Inflammatory macrophage treated with lipopolysaccharide for 1 hour (primary cell): ENCODE results near the gene ALLC.
"Not testable (repeated sequence)": the region's sequence is repeated elsewhere in the genome, so short reads cannot be mapped to it uniquely, and the experiment has no call there.

ENCODE experiments used
- DNase-seq, 2 donors: peaks; one replicate each; pipeline ENCODE4 v3.0.0-alpha.2; 2020 to 2022

Gene ALLC

DNA sequence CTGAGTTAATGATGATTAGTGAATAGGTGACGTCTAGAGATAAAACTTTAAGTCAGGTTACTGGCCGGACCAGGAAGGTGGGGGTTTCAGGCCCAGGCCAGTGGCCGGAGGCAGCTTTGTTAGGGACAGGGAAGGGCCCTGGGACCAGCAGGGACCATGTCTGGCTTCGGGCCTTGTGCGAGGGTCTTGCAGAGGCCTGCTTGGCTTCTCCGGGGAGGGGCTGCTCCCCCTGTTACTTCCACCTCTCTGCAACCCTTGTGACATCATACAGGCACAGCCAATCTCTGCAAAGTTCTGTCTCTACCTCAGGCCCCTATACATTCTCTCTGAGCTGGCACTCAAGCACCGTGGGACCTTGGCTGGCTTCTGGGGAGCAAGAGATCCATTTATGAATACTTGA lies at the start of gene ALLC:
ALLC (plus strand) TSS at position 320 of the 400 bp plus-strand sequence. CDS start 12,958 bp downstream, outside the sequence.
- DNase-seq = no peak

DNA sequence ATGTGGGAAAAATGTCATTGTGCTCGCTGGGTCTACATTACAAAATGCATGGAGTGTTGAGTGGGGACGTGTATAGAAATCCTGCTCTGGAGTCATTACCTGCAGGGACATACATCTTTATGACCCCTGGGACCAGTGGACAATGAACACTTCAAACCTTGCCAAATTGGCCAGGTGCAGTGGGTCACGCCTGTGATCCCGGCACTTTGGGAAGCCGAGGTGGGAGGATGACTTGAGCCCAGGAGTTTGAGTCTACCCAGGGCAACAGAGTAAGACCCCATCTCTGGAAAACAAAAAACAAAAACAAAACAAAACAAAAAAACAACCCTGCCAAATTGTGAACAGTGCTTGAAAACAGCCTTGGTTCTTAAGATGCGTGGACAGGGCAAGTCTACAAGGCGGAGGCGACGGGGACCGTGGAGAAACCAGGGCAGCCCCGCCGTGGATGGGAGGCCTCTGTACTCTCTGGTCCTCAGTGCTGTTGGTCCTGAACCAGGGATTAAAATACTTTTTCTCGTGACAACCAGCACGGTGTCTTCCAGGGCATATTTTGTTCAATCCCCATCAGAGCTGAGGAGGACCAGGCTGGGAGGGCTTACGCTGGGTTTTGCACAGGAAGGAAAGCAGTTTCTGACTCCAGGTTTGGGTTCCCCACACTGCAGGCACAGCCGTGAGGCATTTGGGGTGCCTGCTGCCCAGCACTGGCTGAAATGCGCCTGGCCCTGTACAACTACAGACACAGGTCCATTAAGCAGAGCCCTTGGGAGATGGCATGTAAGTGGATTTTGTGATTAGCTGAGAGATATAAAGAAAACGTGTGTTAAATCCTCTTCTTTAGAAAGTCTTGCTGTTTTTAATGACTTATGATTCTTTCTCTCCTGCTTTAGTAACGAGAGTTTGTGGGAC lies 49.4 kb upstream of the ALLC start:
- DNase-seq = no peak

DNA sequence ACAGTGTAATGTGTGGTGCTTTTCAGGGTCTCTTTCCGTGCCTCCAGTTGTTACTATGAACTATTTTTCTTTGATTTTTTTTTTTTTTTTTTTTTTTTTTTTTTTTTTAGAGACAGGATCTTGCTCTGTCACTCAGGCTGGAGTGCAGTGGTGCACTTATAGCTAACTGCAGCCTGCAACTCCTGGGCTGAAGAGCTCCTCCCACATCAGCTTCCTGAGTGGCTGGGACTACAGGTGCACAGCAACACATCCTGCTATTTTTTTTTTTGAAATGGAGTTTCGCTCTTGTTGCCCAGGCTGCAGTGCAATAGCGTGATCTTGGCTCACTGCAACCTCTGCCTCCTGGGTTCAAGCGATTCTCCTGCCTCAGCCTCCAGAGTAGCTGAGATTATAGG lies 48.7 kb upstream of the ALLC start:
- DNase-seq = not testable (repeated sequence)

DNA sequence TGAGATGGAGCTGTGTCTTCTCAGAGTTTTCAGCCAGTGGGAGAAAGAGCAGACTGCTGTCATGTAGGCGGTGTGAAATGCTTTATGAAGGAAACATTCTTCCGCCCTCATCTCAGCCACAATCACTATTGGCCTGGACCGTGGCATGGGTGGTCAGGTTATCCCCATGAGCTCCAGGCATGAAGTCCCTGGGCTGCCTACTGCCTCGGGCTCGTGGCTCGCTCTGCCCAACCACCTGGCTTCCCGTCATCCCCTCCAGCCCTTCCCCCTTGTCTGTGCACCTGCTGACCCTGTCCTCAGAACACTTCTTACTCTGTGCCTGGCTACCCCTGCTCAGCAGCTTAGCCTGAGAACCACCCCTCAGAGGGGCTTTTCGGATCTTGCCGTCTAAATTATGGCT lies 47.6 kb upstream of the ALLC start:
- DNase-seq = no peak

DNA sequence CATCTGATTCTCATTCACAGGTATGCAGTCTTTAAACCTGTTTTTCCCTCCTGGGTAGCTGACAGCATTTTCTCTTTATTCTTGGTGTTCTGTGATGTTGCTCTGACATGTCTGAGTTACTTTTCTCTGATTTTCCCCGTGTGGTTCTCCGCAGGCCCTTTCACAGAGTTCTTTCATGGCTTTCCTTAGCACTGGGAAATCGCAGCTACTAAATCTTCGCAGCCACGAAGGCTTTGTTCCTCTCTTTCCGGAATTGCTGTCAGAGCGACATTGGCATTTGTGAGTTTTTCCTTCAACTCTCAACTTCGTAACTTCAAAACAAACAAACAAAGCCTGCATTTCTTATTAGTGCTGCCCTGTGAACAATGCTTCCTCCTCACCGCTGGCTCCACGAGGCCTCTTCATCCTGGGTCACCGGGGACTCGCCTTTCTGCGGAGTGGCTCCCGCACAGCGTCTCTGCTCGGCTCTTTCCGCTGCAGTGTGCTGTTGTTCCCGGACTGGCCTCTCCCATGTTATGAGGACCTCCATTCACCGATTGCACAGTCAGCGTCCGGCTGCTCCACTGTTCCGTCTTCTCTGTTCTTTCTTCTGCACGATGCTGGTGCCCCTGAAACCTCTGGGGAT lies 47.0 kb upstream of the ALLC start:
- no peak for DNase-seq

DNA sequence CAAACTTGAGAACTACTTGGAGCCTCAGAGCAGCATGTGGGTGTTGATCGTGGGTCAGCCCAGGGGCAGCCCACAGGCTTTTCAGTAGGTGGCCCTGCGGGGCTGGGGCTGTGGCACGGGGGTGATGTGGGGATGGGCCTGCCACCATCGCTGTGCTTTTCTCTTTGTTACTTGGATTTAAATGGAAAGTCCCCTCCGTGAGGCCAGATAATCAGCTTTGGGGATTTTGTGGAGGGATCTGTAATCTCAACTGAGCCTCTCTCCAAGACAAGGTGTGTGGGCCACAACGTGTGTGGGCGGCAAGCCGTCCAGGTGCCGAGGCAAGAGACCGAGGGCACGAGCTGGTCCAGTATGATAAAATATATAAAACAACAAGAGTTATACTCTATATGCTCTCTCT lies 46.4 kb upstream of the ALLC start:
- no peak for DNase-seq

DNA sequence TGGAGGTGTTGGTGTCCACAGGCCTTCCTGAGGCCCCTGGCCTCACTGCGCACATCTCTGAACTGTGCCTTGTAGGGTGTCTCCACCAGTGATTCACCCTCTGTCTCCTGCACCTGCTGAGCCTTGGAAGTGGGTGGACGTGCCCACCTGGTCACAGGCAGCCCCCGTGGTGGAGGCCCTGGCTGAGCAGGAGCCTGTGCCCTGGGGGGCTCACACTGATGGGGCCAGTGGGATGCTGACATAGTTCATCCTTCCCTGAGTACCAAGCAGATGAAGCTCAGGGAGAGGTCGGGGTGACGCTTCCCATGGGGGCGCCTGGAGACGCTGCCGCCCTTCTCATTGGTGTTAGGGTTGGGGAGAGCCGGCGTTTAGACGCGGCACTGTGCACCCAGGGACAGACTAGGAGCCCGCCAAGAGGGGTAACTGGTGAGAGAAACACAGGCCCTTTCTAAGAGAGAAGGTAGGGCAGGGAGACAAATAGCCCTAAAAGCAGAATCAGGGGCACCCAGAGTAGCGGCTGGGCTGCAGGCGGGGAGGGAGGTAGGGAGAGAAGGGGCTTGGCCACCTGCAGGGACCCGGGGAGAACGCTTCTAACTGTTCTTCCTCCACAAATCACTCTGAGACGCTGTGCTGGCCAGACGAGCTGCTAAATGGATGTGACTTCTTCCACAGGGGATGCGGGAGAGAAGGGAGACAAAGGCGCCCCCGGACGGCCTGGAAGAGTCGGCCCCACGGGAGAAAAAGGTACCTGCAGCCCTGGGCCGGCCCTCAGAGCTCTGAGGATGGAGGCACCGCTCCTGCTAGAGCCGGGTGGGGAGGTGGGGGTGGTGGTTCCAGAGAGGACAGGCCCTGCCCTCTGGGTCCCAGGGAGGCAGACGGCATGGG lies 45.1 kb upstream of the ALLC start:
- no peak for DNase-seq

DNA sequence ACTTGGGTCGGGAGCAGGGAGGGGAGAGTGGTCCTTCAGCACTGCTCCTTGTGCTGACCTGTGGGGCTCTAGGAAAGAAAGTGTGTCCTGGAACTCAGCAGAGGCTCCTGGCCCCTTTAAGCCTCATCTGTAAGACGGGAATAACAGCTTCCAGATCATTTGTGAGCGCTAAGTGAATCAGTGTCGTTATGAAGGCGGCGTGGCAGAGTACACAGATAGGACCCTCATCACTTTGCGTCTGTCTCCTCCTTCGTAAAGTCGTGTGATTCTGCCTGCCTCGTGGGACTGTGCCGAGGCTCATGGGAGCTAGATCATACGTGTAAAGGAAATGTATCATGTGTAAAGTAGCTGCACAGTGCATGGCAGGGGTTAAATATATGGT lies 44.5 kb upstream of the ALLC start:
- DNase-seq = no peak

DNA sequence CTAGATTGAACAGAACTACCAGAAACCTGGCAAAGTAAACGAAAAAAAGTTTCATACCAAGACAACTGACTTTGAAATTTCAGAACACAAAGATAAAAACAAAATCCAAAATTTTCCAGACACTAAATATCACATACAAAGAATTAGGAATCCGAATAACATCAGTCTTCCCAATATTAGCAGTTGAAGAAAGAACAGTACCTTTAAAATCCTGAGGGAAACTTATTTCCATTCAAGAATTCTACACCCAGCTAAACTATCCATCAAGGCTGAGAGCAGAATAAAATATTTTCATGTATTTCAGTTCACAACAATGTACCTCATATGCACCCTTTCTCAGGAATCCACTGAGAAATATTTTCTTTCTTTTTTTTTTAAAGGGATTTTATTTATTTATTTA lies 43.3 kb upstream of the ALLC start:
- DNase-seq = not testable (repeated sequence)

DNA sequence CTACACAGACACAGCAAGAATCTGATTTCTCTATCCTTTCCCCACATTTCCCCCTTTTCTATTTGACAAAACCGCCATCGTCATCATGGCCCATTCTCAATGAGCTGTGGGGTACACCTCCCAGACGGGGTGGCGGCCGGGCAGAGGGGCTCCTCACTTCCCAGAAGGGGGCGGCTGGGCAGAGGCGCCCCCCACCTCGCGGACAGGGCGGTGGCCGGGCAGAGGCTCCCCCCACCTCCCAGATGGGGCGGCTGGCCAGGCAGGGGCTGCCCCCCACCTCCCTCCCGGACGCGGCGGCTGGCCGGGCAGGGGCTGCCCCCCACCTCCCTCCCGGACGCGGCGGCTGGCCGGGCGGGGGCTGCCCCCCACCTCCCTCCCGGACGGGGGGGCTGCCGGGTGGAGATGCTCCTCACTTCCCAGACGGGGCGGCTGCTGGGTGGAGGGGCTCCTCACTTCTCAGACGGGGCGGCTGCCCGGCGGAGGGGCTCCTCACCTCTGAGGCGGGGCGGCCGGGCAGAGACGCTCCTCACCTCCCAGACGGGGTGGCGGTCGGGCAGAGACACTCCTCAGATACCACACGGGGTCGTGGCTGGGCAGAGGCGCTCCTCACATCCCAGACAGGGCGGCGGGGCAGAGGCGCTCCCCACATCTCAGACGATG lies 42.3 kb upstream of the ALLC start:
- DNase-seq = not testable (repeated sequence)

DNA sequence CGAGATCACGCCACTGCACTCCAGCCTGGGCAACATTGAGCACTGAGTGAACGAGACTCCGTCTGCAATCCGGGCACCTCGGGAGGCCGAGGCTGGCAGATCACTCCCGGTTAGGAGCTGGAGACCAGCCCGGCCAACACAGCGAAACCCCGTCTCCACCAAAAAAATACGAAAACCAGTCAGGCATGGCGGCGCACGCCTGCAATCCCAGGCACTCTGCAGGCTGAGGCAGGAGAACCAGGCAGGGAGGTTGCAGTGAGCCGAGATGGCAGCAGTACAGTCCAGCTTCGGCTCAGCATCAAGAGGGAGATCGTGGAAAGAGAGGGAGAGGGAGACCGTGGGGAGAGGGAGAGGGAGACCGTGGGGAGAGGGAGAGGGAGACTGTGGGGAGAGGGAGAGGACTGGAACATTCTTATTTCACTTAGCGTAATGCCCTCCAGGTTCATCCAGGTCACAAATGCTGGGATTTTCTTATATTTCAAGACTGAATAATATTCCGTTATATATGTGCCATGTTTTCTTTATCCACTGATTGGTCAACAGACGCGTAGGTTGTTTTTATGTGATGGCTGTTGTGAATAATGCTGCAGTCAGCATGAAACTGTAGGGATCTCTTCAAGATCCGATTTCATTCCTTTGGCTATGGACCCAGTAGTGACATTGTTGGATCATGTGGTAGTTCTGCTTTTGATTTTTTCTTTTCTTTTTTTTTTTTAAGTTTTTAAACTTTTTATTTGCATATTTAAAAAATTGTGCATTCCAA lies 41.4 kb upstream of the ALLC start:
- DNase-seq = not testable (repeated sequence)

DNA sequence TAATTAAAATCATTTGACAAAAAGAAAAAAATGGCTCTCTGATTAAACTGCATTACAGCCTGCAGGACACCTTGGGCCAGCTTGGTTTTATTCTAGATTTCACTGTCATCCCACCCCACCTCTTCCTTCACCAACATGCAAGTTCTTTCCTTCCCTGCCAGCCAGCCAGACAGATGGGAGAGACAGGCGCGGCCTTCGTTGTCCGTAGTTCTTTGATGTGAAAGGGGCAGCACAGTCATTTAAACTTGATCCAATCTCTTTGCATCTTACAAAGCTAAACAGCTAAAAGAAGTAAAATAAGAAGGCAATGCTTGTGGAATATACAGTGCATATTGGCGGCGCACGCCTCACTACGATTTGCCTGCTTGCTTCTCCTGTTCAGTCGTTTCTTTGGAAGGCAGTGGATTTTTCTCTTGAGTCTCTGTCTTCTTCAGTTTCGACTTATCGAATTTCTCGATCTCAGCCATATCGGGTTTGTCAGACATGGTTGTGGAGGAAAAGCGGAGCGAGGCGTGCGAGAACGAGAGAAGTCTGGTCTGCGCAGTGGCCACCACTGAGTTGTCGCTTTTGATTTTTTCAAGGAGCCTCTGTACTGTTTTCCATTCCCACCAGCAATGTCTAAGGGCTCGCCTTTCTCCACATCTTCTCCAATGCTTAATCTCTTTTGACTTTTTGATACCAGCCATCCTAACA lies 40.7 kb upstream of the ALLC start:
- DNase-seq = no peak

DNA sequence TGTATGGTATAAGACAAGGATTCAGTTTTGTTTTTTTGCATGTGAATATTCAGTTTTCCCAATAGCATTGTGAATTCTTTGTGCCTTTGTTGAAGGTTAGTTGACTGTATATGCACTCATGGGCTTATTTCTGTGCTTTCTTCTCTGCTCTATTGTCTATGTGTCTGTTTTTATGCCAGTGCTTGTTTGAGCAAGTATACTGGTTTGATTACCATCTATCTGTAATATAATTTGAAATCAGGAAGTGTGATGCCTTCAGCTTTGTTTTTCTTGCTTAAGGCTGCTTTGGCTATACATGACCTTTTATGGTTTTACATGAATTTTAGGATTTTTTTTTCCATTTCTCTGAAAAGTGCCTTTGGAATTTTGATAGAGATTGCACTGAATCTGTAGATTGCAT lies 39.6 kb upstream of the ALLC start:
- DNase-seq = no peak

DNA sequence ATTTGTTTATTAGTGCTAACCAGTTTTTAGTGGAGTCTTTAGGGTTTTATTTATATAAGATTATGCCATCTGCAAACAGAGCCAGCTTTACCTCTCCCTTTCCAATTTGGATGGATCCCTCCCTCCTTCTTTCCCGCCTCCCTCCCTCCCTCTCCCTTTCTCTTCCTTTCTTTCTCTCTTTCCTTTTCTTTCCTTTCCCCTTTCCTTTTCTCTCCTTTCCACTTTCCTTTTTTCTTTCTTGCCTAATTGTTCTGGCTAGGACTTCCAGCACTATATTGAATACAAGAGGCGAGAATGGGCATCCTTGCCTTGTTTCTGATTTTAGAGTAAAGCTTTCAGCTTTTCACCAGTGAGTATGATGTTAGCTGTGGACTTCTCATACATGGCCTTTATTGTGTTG lies 39.0 kb upstream of the ALLC start:
- DNase-seq = no peak

DNA sequence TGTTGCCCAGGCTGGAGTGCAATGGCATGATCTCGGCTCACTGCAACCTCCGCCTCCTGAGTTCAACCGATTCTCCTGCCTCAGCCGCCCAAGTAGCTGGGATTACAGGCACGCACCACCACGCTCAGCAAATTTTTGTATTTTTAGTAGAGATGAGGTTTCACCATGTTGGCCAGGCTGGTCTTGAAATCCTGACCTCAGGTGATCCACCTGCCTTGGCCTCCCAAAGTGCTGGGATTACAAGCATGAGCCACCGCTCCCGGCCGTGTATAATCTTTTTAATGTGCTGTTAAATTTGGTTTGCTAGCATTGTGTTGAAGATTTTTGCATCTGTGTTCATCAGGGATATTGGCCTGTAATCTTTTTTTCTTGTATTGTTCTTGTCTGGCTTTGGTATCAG lies 38.3 kb upstream of the ALLC start:
- DNase-seq = not testable (repeated sequence)

DNA sequence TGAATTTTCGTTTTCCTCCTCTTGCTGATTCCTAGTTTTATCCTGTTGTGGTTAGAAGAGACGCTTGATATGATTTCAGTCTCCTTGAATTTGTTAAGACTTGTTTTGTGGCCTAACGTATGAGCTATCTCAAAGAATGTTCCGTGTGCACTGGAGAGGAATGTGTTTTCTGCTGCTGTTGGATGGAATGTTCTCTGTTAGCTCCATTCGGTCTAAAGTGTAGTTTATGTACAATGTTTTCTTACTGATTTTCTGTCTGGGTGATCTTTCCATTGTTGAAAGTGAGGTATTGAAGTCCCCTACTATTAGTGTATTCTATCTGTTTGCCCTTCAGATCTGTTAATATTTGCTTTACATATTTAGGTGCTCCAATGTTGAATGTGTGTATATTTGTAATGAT lies 37.2 kb upstream of the ALLC start:
- no peak for DNase-seq

DNA sequence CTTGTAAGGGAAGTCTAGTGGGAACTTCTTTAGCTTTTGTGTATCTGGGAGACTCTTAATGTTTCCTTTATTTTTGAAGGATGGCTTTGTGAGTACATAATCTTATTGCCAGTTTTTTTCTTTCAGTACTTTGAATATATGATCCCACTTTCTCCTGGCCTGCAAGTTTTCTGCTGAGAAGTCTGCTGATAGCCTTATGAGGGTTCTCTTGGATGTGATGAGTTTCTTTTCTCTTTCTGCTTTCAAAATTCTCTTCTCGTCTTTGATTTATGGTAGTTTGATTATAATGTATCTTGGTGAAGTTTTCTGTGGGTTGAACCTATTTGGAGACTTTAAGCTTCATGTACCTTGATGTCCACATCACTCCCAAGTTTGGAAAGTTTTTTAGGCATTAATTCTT lies 35.0 kb upstream of the ALLC start:
- no peak for DNase-seq

DNA sequence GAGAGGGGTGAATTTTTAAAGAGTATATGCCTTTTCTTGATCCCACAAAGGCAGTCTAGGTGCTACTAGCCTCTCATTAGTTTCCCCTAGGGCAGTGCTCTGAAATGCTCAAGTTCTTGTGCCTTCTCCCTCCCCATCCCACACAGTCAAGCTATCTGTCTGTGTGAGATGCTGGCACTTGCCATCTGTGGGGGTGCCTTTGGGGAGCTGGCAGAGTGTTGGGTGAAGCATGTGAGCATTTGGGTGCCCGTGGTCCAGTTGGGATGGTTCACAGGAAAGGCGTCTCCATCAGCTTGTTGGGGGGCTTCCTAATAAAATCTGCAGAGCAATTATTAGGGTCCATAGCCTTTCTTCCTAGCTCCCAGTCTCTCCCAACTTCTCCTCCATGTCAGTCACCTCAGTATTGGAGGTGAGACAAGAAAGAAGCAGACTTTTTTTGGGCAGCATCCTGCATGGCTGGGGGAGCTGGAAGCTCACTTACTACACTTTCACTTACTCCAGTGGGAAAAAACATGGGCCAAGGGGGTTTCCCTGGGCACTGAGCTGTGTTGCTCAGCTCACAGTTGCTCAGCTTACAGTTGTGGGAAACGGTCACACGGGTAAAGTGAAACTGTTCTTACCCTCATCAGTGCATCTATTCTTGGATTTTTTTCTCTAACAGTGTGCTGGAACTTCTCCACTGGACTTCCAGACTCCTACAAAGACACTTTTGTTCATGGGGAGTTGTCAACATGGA lies 33.8 kb upstream of the ALLC start:
- no peak for DNase-seq

DNA sequence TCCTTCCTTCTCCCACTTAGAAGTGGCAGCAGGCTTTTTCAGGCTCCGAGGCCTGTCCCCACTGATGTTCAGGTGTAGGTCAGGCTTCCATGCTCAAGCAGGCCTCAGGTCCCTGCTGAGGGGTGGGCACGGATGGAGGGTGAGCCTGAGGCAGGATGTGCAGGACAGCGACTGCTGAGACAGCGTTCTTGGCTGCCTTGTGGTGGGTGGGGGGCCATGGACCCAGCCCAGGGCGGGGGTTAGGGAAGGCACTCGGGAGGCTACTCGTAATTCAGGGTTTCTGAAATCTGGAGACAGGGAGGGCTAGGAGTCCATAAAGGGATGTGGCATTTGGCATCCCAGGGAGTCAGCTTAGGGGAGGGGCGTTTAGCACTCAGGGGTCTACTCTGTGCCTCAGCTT lies 32.8 kb upstream of the ALLC start:
- no peak for DNase-seq

DNA sequence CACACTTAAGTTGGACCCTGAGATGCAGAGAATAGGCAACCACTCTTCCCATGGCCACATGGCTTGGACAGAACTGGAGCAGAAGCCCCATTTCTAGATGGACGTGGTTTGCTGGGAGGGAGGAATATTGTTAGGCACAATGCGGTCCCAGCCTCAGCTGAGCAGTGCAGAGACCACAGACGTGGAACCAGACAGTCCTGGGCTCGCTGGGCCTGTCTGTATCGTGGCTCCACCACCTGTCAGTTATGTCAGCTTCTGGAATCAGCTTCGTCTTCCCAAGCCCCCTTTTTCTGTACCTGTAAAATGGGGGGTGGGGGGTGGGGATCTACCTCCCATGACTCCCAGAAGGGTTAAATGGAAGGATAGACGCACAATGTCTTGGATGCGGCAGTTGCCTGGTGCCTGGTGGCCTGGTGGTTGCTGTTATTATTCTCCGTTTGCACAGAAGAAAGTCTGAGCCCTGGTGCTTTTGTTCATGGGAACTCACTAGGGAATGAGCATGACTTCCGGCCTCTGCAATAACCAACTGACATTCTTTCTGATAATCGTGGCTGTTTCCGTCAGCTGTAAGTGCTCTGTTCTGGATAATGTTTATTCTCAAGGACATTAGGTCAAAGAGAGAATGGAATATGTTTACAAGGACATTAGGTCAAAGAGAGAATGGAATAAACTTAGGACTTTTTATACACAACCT lies 31.7 kb upstream of the ALLC start:
- no peak for DNase-seq
